AG04449 (cell line): ENCODE data around the gene KCTD1.

Experiments
- CTCF ChIA-PET: fragments of 350-600 bp; formaldehyde crosslinking; extraction: SDS; loops from one replicate; lab custom pipeline; 2021; ENCODE audit warnings: antibody characterized with exemption; lab: Yijun Ruan, JAX
- POLR2A ChIA-PET: fragments of 400-600, 350-600 bp; formaldehyde crosslinking; extraction: SDS; loops from one replicate; lab custom pipeline; 2020; ENCODE audit warnings: antibody characterized with exemption, inconsistent platforms; lab: Yijun Ruan, JAX
- DNase-seq: peaks from one replicate; pipeline ENCODE4 v3.0.0-alpha.2; 2010; ENCODE audit warnings: low read depth, low spot score
- H3K4me3 ChIP-seq: 2 replicates; pipeline ENCODE4 v1.5.1; 2011; ENCODE audit warnings: low read depth, mild to moderate bottlenecking, control low read depth, low read length
- TF ChIP-seq, protein P1 (sequence below): IDR thresholded peaks from one replicate; pipeline ENCODE4 v1.5.1; 2011; ENCODE audit warnings: mild to moderate bottlenecking, moderate library complexity, low read length, control low read depth, inconsistent platforms; ENCODE audit not compliant: insufficient read depth; ENCODE audit errors: missing control alignments

KCTD1 gene

DNA sequence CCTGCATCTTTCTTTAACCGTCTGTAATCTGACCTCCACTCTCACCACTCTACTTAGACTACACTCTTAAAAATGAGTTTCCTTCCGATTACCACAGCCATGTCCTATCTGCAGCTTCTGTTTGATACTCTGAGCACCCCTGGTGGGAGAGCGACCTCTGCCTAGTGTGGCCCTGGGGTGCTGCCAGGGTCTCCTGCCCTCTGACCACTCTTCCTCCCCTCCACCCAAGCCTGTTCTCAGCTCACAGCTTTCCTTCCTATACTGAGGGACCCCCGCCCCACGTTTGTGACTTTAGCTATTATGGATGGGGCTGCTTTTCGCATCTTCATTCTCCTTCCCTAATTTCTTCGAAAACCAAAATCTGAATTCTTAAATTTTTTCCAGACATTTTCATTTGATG lies 132.7 kb downstream of the KCTD1 start:
- DNase-seq: no peak
- POLR2A ChIA-PET: no interaction called here
- CTCF ChIA-PET: no interaction called here
- H3K4me3 ChIP-seq: no peak overlapping the region
- TF ChIP-seq, protein P1, sequence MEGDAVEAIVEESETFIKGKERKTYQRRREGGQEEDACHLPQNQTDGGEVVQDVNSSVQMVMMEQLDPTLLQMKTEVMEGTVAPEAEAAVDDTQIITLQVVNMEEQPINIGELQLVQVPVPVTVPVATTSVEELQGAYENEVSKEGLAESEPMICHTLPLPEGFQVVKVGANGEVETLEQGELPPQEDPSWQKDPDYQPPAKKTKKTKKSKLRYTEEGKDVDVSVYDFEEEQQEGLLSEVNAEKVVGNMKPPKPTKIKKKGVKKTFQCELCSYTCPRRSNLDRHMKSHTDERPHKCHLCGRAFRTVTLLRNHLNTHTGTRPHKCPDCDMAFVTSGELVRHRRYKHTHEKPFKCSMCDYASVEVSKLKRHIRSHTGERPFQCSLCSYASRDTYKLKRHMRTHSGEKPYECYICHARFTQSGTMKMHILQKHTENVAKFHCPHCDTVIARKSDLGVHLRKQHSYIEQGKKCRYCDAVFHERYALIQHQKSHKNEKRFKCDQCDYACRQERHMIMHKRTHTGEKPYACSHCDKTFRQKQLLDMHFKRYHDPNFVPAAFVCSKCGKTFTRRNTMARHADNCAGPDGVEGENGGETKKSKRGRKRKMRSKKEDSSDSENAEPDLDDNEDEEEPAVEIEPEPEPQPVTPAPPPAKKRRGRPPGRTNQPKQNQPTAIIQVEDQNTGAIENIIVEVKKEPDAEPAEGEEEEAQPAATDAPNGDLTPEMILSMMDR: no peak

DNA sequence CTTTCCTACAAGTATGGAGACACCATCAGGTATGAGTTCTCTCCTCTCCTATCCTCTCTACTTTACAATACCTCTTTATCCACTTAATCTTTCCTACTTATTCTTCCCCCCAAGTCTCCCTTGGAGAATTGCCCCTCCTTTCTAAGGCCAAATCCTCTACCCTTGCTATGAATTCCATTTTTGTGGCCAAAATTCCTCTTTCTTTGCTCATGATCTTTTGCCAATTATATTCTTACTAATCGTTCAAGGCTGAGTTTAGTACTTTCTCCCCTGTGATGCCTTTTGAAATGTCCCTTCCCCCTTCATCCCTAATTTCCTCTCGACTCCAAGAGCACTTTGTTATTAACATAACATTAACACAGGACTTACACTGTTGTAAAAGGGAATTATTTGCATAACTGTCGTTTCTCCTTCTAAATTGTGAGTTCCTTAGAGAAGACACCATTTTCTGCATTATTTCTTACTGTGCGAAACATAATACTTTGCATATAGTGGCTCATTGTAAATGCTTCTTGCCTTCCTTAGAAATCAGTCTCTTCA lies 133.4 kb downstream of the KCTD1 start:
- no peak for DNase-seq
- CTCF ChIA-PET: no interaction called here

DNA sequence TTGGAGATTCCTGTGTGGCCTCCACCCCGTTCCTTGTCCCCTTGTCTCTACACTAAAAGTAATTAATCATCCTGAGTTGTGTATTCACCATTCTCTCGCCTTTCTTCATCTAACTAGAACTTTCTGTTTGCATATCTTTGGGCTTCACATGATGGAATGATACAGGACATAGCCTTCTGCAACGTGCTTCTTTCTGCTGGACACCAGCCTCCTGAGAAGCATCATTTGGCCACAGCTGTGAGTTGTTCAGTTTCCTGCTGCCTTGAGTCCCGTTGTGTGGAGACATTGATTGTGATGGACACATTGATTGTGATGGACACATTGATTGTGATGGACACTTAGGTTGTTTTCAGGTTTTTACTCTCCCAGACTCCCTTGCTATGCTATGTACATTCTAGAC lies 139.3 kb downstream of the KCTD1 start:
- CTCF ChIA-PET: interaction anchor here (1.0 kb wide), 3 partner anchors 16 to 239 kb away, joined by 3 to 4 read pairs (median 3); no protein-coding TSS in a partner anchor
- TF ChIP-seq, protein P1: no peak
- POLR2A ChIA-PET: no interaction called here
- DNase-seq: no peak
- no peak overlapping the region for H3K4me3 ChIP-seq

More for the DNA sequence above, 133.4 kb downstream of the KCTD1 start:
- no peak overlapping the region for H3K4me3 ChIP-seq
- POLR2A ChIA-PET: no interaction called here
- TF ChIP-seq, protein P1: no peak

DNA sequence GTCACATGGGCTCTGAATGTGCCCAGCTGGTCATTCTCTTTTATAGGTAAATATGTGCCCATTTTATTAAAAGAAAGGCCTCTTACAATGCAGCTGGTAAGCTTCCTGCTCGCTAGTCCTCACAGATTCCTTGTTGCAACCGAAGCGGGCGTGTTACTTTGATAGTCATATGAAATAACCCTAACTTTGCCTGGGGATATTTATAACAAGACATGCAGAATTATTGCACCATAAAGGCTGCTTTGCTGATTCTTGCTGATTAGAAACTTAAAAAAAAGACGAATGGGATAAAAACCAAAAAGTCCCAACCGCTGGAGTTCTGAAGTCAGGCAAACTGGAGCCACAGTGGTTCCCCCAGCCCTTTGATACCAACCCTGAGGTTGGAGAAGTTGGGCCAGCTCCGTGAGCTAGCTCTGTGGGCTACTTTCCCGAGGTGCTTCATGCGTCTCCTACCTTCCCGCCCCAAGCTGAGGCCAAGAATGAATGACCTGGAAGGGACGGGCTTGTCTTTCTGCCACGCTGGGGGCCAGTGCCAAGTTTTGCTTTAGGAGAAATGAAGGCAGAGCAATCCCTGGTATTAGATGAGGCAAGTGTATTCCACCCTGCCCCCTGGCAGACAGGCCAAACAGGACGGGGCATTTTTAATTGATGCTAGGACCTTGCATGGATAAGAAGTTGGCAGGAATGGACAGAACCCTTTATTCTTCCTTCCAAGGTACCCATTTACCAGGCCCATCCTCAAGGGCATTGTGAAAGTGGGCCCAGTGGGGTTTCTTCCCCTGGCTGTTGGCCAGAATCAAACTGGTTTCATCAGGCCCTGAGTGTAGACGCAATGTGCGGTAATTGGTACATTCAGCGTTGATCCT lies 140.4 kb downstream of the KCTD1 start:
- no peak overlapping the region for H3K4me3 ChIP-seq
- TF ChIP-seq, protein P1: no peak
- DNase-seq: no peak
- POLR2A ChIA-PET: interaction anchor here (0.7 kb wide), 1 partner anchor 226 kb away, joined by 3 read pairs; no protein-coding TSS in a partner anchor
- CTCF ChIA-PET: interaction anchor here (0.9 to 3.8 kb wide), 2 partner anchors 26 to 242 kb away, joined by 3 to 28 read pairs; no protein-coding TSS in a partner anchor

DNA sequence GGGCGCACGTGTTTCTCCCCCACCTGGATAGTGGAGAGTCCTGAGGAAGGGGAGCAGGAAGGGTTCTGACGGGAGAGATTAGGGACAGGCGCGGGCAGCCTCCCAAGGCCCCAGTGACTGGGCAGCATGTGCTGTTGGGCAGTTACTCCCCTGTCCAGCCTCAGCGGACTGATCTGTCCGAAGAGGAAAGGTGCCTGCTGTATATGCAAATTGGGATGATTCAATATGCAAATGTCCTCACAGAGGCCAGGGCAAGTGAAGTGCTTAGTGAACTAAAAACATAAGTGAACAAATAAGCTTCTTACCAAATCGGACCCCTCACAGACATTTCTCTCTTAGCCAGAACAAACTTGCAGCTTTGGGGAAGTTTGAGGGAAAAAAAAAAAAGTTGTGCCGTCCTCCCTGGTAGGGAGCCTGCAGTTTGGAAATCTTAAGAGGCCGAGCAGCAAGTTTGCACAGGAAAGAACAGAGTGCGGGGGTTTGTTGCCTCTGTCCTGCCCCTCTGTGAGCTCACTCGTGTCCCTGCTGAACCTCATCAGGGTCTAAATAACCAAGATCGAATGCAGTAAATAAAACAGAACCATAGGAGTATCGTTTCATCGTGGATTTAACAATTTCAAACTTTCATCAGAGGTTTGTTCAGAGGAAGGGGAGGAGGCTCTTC lies 141.4 kb downstream of the KCTD1 start:
- POLR2A ChIA-PET: no interaction called here
- TF ChIP-seq, protein P1: no peak
- CTCF ChIA-PET: interaction anchor here (0.8 to 3.8 kb wide), 3 partner anchors 23 to 243 kb away, joined by 3 to 28 read pairs (median 3); no protein-coding TSS in a partner anchor
- no peak overlapping the region for H3K4me3 ChIP-seq
- DNase-seq: no peak
